Stimulated activated effector memory CD8-positive, alpha-beta T cell treated with anti-CD3 and anti-CD28 coated beads, Interleukin-12 subunit alpha, Interleukin-12 subunit beta, amount 100 ng/mL, for 72 hours (primary cell): Measurements from ENCODE around the gene SIGMAR1.

ENCODE experiments used
- ATAC-seq: fragments of 150-1000 bp; cut with Tn5 transposase; 2 replicates; pipeline ENCODE4 v1.10.0; 2021
- DNase-seq, 2 donors: peaks; one replicate each; pipeline ENCODE4 v3.0.0; 2021 to 2022; ENCODE audit warnings: low spot score in 2 of 2
- H3K27ac Mint-ChIP-seq: one replicate; pipeline ENCODE4 v1.8.0; 2022; ENCODE audit warnings: mild to moderate bottlenecking, mixed read lengths
- H3K36me3 Mint-ChIP-seq: one replicate; pipeline ENCODE4 v1.8.0; 2022; ENCODE audit warnings: mild to moderate bottlenecking, mixed read lengths
- H3K4me1 Mint-ChIP-seq: one replicate; pipeline ENCODE4 v1.8.0; 2022; ENCODE audit warnings: mixed read lengths
- H3K4me3 Mint-ChIP-seq: one replicate; pipeline ENCODE4 v1.8.0; 2022; ENCODE audit warnings: mild to moderate bottlenecking, mixed read lengths
- H3K9me3 Mint-ChIP-seq: one replicate; pipeline ENCODE4 v1.8.0; 2022; ENCODE audit warnings: mixed read lengths

SIGMAR1 gene

GRCh38 chr9:34606190-34606589, 31.4 kb downstream of the SIGMAR1 start:
- DNase-seq (no peak), ATAC-seq (no peak)
- Mint-ChIP-seq H3K36me3 (no peaks in the 10 kb centered on the region), H3K4me3 (no peak overlapping the region), H3K9me3 (no peaks in the 10 kb centered on the region), H3K4me1 (peaks cover 9% of the 10 kb centered on the region), H3K27ac (no peak overlapping the region)

GRCh38 chr9:34603610-34604231, 33.9 kb downstream of the SIGMAR1 start:
- Mint-ChIP-seq H3K4me1 (no peaks in the 10 kb centered on the region), H3K27ac (no peak overlapping the region), H3K9me3 (no peaks in the 10 kb centered on the region), H3K36me3 (no peaks in the 10 kb centered on the region), H3K4me3 (no peak overlapping the region)
- peak; percentile 89 for ATAC-seq
- peak; percentile 77 to 90 for DNase-seq

DNA sequence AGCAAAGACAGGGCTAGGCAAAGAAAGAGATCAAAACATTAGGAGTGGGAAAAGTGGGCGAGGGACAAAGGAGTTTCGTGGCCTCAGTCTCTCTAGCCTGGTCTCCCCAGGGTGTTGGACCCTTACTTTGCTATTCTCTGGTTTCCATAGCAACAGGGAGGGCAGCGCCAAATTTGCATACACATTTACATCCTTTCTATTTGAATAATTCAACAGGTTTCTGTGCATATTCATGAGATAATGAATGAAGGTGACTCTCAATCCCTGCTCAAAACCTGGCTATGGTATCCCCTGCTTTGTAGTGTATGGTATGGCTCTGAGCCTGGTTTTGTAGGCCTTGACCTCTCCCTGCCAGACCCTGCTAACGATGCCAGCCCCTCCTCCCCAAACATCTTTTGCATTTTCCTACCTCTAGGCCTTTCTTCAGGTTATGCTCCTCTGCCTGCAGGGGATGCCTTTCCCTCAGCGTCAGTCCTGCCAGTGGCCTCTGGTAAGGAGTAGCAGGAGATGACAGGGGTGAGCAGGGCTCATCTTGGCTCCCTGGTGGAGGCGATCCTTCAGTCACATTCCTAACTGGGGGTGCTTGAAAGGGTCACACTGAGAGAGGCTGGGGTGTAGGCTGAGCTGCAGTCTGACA, 35.5 kb downstream of the SIGMAR1 start:
- Mint-ChIP-seq H3K4me3 (no peak overlapping the region), H3K36me3 (no peaks in the 10 kb centered on the region), H3K4me1 (no peaks in the 10 kb centered on the region), H3K9me3 (no peaks in the 10 kb centered on the region), H3K27ac (no peak overlapping the region)
- DNase-seq (no peak), ATAC-seq (no peak)

GRCh38 chr9:34600908-34601307, 36.7 kb downstream of the SIGMAR1 start:
- no peak overlapping the region for H3K4me3 Mint-ChIP-seq
- H3K36me3 Mint-ChIP-seq: no peaks in the 10 kb centered on the region
- no peaks in the 10 kb centered on the region for H3K4me1 Mint-ChIP-seq
- DNase-seq (no peak), ATAC-seq (no peak)
- no peaks in the 10 kb centered on the region for H3K9me3 Mint-ChIP-seq
- no peak overlapping the region for H3K27ac Mint-ChIP-seq

DNA sequence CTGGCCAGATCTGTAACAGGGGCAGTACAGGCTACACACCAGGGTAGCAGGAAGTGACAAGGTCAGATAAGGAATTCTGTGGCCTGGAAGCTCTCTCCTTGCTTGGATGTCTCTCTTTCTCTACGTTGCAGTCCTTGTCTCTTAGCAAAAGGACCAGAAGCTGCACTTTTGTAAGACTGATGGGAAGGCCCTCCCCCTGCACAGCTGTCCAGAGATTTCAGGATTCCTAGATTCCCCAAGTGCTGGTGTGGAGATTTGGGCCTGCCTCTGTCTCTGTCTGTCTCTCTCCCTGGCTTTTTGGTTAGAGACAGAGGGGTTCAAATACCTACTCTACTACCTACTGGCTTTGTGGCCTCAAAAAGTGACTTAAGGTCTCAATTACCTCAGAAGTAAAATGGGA, 38.0 kb downstream of the SIGMAR1 start:
- Mint-ChIP-seq H3K4me1 (no peaks in the 10 kb centered on the region), H3K4me3 (no peak overlapping the region), H3K36me3 (no peaks in the 10 kb centered on the region), H3K9me3 (no peaks in the 10 kb centered on the region), H3K27ac (no peak overlapping the region)
- ATAC-seq (no peak), DNase-seq (no peak)

GRCh38 chr9:34594177-34594576, 43.4 kb downstream of the SIGMAR1 start:
- Mint-ChIP-seq H3K9me3 (no peaks in the 10 kb centered on the region), H3K4me1 (peaks cover 23% of the 10 kb centered on the region), H3K27ac (no peak overlapping the region), H3K4me3 (no peak overlapping the region), H3K36me3 (no peaks in the 10 kb centered on the region)
- no peak for ATAC-seq
- DNase-seq: no peak

GRCh38 chr9:34592895-34593601, 44.5 kb downstream of the SIGMAR1 start:
- Mint-ChIP-seq H3K4me3 (peak overlapping the region; percentile 73), H3K27ac (no peak overlapping the region), H3K36me3 (no peaks in the 10 kb centered on the region), H3K9me3 (no peaks in the 10 kb centered on the region), H3K4me1 (peaks cover 33% of the 10 kb centered on the region)
- ATAC-seq (peak; percentile 27), DNase-seq (no peak)

DNA sequence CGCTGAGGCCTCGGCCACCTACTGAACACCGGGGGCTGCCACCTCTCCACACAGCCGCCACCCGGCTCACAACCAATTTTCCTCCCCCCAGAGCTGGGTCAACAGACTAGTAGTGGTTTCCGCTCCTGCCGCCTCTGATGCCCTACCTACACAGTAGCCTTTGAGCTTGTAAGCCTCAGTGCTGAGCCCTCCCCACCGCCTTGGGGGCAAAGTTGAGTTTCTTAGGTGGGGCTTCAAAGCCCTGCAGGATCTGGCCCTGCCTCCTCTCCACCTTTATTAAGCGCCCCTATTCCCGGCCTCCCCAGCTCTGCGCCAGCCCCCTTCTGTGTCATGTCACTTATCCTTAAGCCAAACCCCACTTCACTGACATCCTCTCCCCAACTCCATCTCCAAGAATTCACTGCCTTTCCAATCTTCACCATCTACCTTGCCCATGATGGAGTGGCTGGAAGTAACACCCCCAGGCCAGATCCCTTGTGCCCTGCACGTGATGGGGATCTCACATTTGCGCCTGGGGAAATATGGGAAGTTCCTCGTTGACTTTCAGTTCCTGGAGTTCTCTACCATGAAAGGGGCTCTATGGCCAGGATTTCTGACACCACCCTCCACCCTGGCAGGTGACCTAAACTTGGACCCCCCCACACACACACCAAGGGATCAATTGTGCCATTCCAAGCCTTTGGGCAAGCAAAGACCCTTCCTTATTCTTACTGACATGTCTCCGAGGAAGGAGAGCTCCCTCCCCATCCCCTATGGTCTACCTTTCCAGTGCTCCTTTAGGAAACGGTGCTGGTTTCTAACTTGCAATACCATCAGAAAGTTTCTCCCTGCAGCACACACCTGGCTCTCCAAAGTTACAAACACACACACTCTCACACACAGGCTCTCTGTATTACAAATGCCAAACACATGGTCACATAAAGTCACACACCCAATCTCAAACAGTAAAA, 45.4 kb downstream of the SIGMAR1 start:
- no peak overlapping the region for H3K27ac Mint-ChIP-seq
- ATAC-seq (no peak), DNase-seq (no peak)
- peaks cover 33% of the 10 kb centered on the region for H3K4me1 Mint-ChIP-seq
- no peaks in the 10 kb centered on the region for H3K36me3 Mint-ChIP-seq
- H3K9me3 Mint-ChIP-seq: no peaks in the 10 kb centered on the region
- peak overlapping the region; percentile 73 for H3K4me3 Mint-ChIP-seq

- Mint-ChIP-seq H3K4me3 (peak overlapping the region; percentile 73), H3K27ac (no peak overlapping the region), H3K4me1 (peaks cover 33% of the 10 kb centered on the region), H3K36me3 (no peaks in the 10 kb centered on the region), H3K9me3 (no peaks in the 10 kb centered on the region)
- DNase-seq (peak; percentile 86 to 93), ATAC-seq (peak; percentile 74)
These were observed 46.2 kb downstream of the SIGMAR1 start for GRCh38 chr9:34591248-34591916.

- ATAC-seq: peak; percentile 6
- Mint-ChIP-seq H3K9me3 (no peaks in the 10 kb centered on the region), H3K4me3 (peak overlapping the region; percentile 73), H3K27ac (no peak overlapping the region), H3K4me1 (peaks cover 33% of the 10 kb centered on the region), H3K36me3 (no peaks in the 10 kb centered on the region)
- peak in 1 of 2 donors; percentile 63 for DNase-seq
These were observed 47.0 kb downstream of the SIGMAR1 start for GRCh38 chr9:34590381-34591247.

DNA sequence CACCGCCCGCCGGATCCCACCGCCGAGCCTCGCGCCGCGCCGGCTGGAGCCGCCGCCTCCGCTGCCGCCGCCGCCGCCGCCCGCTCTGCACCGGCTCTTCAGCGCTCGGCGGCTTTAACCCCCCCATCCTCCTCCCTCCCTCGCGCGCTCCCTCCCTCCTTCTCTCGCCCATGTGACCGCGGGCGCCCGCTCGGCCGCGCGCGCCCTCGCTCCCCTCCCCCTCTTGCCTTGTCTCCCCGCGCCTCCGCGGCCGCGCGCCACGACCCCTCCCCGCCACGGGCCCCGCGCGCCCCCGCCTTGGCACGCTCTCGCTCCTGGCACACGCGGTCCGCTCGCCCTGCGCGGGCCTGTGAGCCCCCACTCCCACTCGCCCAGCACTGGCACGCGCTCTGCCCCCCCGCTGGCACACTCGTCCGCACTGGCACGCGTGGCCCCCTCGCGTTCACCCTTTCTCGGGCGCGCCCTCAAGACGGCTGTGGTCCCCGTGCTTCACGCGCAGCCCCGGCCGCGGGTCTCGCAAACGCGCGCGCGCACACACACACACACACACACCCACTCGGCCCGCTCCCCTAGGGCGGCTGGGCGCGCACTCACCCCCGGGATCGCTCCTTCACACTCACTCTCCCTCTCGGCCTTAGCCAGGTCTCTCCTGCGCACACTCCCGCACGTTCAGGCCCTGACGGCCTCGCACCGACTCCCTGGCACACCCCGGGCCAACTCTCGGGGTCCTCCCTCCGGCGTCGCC, 47.8 kb downstream of the SIGMAR1 start, which contains the start of gene CNTFR:
Gene CNTFR, minus strand, starts transcription at position 89 of the 745 bp plus-strand sequence. CDS start 20,743 bp downstream, outside the sequence.
- peak; percentile 9 for ATAC-seq
- Mint-ChIP-seq H3K4me3 (peak within 1 kb of the TSS; percentile 73), H3K36me3 (no peaks in the 10 kb centered on the region), H3K4me1 (peaks cover 33% of the 10 kb centered on the region), H3K27ac (no peak within 1 kb of the TSS), H3K9me3 (no peaks in the 10 kb centered on the region)
- DNase-seq: no peak

DNA sequence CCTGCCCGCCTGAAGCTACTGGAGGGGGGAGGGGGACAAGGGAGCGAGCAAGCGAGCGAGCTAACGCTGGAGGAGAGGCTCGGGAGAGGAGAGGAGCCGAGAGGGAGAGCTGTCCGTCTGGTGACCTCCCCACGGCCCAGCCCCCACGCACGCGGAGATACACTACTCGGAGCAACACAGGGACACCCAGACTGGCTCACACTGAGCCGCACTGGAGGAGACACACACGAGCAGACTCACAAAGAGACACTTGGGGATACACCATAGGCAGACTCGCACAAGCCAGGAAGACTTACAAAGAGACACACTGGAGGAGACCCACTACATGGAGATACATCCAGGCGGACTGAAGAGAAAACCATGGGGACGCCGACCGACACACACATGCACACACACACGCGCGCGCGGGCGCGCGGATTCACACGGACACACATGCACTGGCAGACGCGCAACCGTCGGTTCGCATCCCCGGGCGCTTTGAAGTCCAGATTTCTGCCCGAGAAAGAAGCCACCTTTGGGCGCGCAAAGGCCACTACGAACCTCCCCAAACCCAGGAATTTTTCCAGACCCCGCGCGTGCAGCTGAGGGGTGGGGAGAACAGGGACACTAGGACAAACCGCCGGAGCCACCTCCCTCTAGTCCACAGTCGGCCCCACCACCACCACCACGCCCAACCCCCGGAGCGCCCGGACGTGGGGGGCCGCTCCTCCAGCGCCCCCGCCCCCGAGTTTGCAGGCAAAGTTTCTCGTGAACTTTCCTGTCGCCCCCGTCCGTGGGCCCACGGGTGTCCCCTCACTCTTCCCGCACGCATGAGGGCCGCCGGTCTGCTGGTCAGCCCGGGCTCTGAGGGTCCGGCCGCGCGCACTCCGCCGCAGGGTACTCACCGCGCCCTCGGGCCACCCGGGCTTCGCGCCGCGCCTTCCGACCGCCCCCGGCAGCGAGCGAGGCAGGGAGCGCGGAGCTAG, 48.6 kb downstream of the SIGMAR1 start:
- H3K9me3 Mint-ChIP-seq: no peaks in the 10 kb centered on the region
- H3K27ac Mint-ChIP-seq: no peak overlapping the region
- no peak for DNase-seq
- no peak for ATAC-seq
- H3K4me3 Mint-ChIP-seq: peak overlapping the region; percentile 12
- peaks cover 33% of the 10 kb centered on the region for H3K4me1 Mint-ChIP-seq
- no peaks in the 10 kb centered on the region for H3K36me3 Mint-ChIP-seq
